Kidney capillary endothelial cell (primary cell): ENCODE results near the gene GATAD2A.

ENCODE experiments used
- DNase-seq: peaks from one replicate; pipeline ENCODE4 v3.0.0-alpha.2; 2018; ENCODE audit warnings: low spot score

GATAD2A gene

GRCh38 chr19:19422156-19422555 is 16.7 kb downstream of the GATAD2A start:
- DNase-seq = no peak

GRCh38 chr19:19423322-19423721 is 17.8 kb downstream of the GATAD2A start:
- DNase-seq = no peak

DNA sequence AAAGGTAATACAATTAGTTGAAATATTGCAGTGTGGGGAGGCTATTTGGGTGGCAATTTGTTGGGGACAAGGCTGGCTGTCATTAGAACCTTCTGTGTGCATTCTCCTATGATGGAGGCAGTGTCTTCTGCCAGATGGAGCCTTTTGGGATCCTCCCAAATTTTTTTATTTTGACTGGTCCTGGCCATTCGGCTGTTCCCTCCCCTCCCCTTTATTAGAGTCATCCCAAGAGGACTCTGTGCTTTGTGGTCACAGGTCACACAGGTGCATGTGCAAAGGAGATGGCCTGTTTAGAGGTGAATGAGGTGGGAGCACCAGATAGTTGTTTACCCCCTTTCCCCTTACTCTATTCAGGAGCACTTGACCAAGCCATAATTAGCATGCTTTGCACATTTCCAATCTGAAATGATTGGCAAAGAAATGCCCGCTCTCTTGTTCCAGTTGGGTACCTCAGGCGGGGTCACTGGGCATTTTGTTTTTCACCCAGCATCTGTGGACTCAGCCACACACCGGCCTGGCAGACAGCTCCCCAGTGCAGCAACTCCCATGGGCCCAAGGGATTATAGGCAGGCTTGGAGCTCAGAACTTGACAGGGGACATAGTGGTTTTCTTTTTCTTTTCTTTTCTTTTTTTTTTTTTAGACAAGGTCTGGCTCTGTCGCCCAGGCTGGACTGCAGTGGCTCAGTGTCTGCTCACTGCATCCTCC is 19.8 kb downstream of the GATAD2A start:
- no peak for DNase-seq

GRCh38 chr19:19426216-19426615 is 20.7 kb downstream of the GATAD2A start:
- DNase-seq = no peak

GRCh38 chr19:19426799-19427198 is 21.3 kb downstream of the GATAD2A start:
- DNase-seq = no peak

DNA sequence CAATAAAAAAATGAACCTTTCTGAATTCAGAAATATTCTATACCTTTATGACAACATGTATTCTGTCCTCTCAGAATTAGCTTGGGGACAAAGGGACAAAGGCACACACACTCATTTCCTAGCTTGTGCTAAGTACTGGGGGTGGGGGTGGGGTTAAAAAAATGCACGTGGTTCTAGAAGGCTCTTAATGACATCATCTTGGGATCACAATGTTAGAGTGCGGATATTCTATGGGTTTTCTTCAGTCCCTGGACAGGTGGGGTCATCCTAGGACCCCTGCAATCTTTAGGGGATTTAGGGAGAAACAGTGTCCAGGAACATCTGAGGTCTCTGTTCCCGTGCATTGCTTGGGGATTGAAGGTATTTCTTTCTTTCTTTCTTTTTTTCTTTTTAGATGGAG is 21.8 kb downstream of the GATAD2A start:
- peak; percentile 33 for DNase-seq

- no peak for DNase-seq
These were observed 22.5 kb downstream of the GATAD2A start for GRCh38 chr19:19427944-19428343.

DNA sequence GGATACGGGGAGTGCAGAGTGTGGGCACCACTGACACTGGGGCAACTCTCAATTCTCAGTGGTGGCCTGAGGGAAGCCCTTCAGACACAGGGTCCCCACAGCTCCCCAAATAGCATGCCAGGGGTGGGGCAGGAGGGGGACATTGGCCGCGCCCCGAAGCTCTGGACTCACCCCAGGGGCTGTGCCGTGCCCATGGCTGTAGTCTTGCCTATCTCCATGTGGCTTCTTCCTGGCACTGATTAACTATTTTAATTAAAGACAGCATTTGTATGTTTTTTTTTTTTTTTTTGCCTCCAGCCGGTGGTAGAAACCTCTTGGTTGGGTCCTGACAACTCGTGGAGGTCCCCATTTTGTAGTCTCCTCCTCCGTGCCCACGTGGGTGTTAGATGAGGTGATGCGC is 23.3 kb downstream of the GATAD2A start:
- no peak for DNase-seq

GRCh38 chr19:19429361-19429760 is 23.9 kb downstream of the GATAD2A start:
- DNase-seq = no peak

DNA sequence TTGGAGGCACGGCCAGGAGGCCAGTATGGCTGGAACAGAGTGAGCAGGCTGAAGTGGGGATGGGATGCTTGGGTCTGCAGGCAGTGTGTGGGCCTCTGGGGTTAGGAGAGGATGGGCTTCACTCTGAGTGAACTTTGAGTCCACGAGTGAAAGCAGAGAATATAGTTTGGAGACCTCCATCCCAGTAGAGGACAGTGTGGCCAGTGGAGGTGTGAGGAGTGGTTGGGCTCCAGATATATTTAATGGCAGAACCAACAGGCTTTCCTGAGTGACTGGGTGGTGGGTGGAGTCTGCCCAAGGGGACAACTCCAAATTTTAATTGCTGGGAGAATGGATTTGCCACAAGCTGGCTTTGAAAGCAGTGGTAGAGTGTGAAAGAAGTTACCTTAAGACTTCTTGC is 27.3 kb downstream of the GATAD2A start:
- DNase-seq = no peak

- no peak for DNase-seq
These were observed 28.3 kb downstream of the GATAD2A start for GRCh38 chr19:19433666-19434213.

GRCh38 chr19:19434483-19435045 is 29.1 kb downstream of the GATAD2A start:
- peak; percentile 32 for DNase-seq

DNA sequence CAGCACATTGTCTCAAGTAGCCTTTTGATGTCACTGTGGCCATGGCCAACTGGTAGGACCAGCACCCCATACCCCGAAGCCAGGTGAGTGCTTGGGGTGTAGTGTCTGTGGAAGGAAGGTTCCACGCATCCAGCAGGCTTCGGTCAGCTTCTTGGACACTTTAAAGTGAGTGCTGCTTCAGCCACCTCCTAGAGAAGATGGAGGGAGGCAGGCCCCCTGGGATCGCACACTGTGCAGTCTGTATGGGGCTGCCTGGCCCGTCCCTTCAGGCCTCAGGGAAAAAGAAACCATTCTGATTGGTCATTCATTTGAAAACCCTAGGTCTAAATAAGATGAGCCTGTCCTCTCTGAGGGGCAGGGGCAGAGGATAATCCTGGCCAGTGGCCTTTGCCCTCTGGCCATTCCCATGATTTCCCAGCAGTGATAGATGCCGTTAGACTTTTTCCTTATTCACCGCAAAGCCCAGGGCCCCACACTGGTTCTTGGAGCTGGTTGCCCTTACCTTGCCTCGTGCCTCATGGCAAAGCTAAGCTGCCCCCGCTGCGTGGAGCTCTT is 30.7 kb downstream of the GATAD2A start:
- no peak for DNase-seq

- no peak for DNase-seq
These were observed 33.1 kb downstream of the GATAD2A start for GRCh38 chr19:19438366-19439175.

DNA sequence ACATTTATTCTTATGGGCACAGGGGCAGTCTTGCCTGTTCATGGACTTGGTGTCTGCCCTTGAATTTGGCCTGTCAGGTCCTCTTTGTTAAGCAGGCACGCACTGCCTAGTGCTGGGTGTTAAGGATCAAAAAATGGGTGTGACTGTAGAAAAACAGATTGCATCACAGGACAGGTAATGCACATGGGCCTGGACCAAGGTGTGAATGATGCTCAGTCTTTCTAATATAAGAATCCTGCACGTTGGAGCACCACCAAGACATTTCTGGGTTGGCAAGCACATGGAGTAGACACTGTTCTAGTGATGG is 33.7 kb downstream of the GATAD2A start:
- DNase-seq = no peak

GRCh38 chr19:19443283-19443682 is 37.8 kb downstream of the GATAD2A start:
- no peak for DNase-seq

DNA sequence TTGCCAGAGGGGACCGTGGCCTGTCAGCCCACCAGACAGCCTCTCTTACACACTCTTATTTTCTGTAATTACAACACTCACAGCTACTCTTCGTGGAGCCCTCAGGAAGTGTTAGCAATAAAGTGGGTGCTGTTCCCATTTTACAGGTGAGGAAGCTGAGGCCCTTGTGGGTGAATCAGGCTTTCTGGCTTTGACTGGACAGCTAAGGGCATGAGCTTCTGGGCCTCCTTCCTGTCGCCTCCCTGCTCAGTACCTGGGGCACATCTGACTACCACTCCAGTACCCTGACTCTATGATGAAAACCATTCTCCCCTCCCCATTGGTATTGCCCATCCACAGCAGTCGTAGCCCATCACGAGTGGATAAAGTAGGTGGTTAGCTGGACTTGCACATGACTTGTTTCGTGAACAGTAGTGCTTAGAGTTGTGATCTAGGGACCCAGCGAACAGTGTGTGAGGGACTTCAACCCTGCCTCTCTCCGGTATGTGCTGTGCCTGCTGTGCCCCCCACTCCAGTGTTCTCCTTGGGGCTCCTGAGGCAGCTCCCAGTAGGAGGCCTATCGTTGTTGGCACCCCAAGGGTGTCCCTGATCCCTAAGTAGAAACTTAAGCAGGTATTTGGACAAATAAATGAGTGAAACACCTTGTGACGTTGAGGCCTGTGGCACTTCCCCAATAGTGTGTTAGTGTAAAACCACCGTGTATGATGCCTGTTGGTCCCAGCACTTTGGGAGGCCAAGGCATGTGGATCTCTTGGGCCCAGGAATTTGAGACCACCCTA is 38.6 kb downstream of the GATAD2A start:
- no peak for DNase-seq

DNA sequence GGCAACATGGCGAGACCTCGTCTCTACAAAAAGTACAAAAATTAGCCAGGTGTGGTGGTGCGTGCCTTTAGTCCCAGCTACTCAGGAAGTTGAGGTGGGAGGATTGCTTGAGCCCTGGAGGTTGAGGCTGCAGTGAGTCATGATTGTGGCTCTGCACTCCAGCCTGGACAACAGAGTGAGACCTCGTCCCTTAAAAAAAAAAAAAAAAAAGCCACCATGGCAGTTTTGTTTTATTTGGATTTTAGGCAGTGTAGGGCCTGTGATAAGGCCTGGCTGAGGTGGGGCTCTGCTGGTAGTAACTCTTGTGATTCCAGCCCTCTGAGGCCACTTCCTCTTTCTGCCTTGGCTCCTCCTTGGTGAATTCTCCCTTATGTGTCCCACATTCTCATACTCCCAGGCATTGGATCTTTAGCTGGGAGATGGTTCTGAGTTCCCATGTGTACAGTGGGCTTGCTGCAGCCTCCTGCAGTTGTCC is 39.2 kb downstream of the GATAD2A start:
- DNase-seq = no peak

GRCh38 chr19:19445288-19445687 is 39.8 kb downstream of the GATAD2A start:
- DNase-seq = no peak

DNA sequence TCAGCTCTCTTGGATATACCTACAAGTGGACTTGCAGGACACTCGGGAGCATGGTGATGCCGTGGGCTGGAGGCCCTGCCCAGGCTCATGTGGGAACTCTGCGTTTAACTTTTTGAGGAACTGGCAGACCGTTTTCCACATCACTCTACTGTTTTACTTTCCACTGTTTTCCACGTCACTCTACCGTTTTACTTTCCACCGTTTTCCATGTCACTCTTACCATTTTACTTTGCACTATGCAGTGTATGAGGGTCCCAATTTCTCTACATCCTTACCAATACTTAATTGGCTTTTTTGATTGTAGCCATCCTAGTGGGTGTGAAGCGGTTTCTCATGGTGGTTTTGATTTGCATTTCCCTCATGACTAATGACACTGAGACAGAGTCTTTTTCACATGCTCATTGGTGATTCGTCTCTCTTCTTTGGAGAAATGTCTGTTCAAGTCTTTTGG is 40.5 kb downstream of the GATAD2A start:
- peak; percentile 28 for DNase-seq

DNA sequence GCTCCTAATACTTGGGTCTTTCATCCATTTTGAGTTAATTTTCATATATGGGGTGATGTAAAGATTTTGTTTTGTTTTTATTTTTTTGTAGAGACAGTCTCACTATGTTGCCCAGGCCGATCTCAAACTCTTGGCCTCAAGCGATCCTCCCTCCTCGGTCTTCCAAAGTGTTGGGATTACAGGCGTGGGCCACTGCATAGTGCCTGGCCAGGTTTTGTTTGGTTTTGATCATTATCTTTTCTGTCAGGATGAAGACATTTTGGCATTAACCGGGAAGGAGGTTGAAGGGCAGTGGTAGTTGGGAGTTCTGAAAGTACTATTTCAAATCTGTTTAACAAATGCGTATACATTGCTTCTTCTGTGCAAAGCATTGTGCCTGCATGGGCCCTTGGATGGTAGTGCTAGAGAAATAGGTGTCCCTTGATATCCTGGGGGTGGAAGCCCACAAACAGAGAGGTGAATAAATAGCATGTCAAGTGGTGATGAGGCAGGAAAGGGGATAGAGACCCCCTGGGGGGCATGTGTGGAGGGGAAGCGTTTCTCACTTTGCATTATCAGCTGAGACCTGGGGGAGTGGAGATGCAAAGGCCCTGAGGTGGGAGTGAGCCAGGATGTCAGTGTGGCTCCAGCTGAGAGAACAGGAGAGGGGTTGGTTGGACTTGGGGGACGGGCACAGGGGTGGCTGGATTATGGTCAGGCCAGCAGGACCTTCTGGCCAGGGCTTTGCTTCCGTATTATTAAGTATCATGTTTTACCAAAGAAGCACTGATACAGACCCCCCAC is 41.4 kb downstream of the GATAD2A start:
- DNase-seq = no peak
